Activated CD8-positive, alpha-beta T cell treated with anti-CD3 and anti-CD28 coated beads, Interleukin-2, amount 10 ng/mL, durations not matched to agents 7 days and 5 days (primary cell): ENCODE data around the gene PELI1. TPM values are rescaled to one million over a fixed set of nuclear protein-coding genes. Genes with fewer than 3 reads are reported as not detected.

ENCODE experiments used
- ATAC-seq: fragments of 150-1000 bp; cut with Tn5 transposase; one replicate; pipeline ENCODE4 v1.10.0; 2021; ENCODE audit warnings: moderate library complexity
- CTCF ChIA-PET: fragments of 350-600 bp; sonication (Branson Sonifier 250); formaldehyde crosslinking; loops from one replicate; lab custom pipeline; 2021; ENCODE audit warnings: antibody characterized with exemption; lab: Charles Lee
- POLR2A ChIA-PET: fragments of 350-600 bp; sonication (Branson Sonifier 250); formaldehyde crosslinking; loops from one replicate; lab custom pipeline; 2021; ENCODE audit warnings: antibody characterized with exemption; lab: Charles Lee
- DNase-seq: peaks from one replicate; pipeline ENCODE4 v3.0.0-alpha.2; 2020
- H3K27ac Mint-ChIP-seq: one replicate; pipeline ENCODE4 v1.8.0; 2021; ENCODE audit warnings: mild to moderate bottlenecking, mixed read lengths
- H3K27me3 Mint-ChIP-seq: one replicate; pipeline ENCODE4 v1.8.0; 2021; ENCODE audit warnings: low read depth, mixed read lengths
- H3K36me3 Mint-ChIP-seq: one replicate; pipeline ENCODE4 v1.8.0; 2021; ENCODE audit warnings: low read depth, mixed read lengths
- H3K4me1 Mint-ChIP-seq: one replicate; pipeline ENCODE4 v1.8.0; 2021; ENCODE audit warnings: low read depth, mixed read lengths
- H3K4me3 Mint-ChIP-seq: one replicate; pipeline ENCODE4 v1.8.0; 2021; ENCODE audit warnings: mild to moderate bottlenecking, mixed read lengths
- H3K9me3 Mint-ChIP-seq: one replicate; pipeline ENCODE4 v1.8.0; 2022; ENCODE audit warnings: mixed read lengths; ENCODE audit not compliant: insufficient read depth
- total RNA-seq, 2 experiments: library from RNA; stranded (reverse); gene quantifications; one replicate each; pipeline ENCODE4 v1.2.3, GENCODE V29; 2021

The PELI1 gene
- total RNA-seq, 2 experiments from 2014 or later: 21.1 to 21.9 TPM

DNA sequence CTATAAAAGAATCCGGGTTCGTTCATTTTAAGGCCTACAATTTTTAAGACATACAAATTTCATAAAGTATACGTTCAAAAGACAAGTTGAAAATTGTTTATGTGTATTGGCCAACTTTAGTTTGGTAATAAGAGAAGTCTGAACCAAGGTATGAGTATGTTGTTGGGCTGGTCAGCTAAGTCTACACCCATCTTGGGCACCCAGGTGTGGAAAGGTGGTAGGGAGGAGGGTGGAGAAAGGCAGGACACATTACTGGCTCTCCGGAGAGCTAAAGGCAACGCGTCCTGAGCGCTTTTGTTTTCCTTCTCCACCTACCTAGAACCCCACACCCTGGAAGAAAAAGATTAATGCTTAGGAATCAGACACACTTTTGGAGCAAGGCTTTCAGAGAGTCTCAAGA lies 899 bp upstream of the PELI1 start:
- Mint-ChIP-seq H3K9me3 (no peaks in the 10 kb centered on the region), H3K36me3 (peaks cover 6% of the 10 kb centered on the region), H3K27me3 (no peaks in the 10 kb centered on the region), H3K4me3 (no peak overlapping the region), H3K4me1 (peaks cover 21% of the 10 kb centered on the region), H3K27ac (no peak overlapping the region)
- ChIA-PET POLR2A (no interaction called here), CTCF (interaction anchor here (1.2 to 1.9 kb wide), 2 partner anchors 58 to 96 kb away, joined by 3 to 5 read pairs; no protein-coding TSS in a partner anchor)
- DNase-seq (no peak), ATAC-seq (no peak)

DNA sequence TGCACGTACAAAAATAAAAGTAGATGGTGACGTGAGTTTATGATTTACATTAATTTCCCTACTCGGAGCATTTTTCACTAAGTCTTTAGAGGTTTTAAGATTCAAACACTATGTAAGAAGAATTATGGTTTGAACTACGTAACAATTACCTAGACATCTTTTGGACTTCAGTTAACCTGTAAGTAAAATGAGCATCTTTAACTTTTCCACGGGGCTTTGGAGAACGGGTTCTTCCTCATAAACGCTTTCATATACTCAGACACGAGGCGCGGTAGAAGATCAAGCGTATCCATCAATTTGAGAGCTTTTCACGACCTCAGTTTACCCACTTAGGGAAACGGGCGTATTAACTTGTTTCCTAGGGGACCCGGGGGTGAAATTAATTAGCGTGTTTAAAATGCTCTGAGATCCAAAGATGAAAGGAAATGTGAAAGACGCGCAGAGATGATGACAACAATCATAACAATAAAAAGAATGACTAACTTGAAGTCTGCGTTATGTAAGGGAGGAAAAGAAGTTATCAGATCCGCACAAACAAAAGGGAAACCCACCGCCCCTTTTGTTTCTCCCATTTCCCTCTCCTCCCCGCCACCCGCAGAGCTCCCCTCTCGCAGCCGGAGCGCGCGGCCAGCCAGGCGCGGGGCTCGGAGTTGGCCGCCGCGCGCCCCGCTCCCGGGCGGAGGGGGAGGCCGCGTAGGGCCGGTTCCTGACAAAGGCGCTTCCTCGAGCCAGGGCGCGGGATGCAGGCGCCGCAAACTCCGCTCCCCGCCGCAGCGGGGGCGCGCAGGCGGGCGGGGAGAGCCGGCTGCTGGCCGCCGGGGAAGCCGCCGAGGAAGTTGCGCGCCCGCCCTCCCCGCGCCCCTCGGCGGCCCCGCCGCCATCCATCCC lies 807 bp downstream of the PELI1 start:
- peak; percentile 29 for ATAC-seq
- ChIA-PET CTCF (interaction anchor here (0.6 to 3.4 kb wide), 5 partner anchors 9 to 184 kb away, joined by 3 to 25 read pairs (median 4); no protein-coding TSS in a partner anchor), POLR2A (interaction anchor here (0.5 to 4.4 kb wide), 9 partner anchors 8 to 302 kb away, joined by 3 to 24 read pairs (median 3); partner anchors contain the start of gene UGP2)
- Mint-ChIP-seq H3K36me3 (peaks cover 16% of the 10 kb centered on the region), H3K27ac (peak overlapping the region; percentile 97), H3K9me3 (no peaks in the 10 kb centered on the region), H3K4me1 (peaks cover 33% of the 10 kb centered on the region), H3K27me3 (no peaks in the 10 kb centered on the region), H3K4me3 (peak overlapping the region; percentile 97)
- peak; percentile 43 for DNase-seq

DNA sequence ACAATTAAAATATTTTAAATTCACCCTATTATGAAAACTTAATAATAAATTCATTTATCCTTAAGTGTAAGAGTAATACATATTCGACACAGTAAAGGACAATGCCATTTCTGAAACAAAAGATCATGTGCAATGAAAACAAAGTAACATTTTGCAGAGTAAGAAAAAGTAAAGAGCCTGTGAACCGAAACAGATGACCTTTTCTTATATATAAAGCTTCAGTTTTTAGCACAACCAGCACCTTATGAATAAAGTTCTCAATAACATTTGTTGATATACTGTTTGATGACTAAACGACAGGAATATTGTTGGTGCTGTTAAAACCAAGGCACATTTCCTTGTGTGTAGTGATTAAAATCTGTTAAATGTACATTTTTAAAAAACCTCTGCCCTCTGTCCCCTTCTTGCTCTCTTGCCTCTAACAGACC lies 1.5 kb downstream of the PELI1 start:
- no peak for DNase-seq
- Mint-ChIP-seq H3K4me1 (peaks cover 39% of the 10 kb centered on the region), H3K27ac (peak overlapping the region; percentile 97), H3K36me3 (peaks cover 21% of the 10 kb centered on the region), H3K9me3 (no peaks in the 10 kb centered on the region), H3K27me3 (no peaks in the 10 kb centered on the region), H3K4me3 (peak overlapping the region; percentile 97)
- ChIA-PET CTCF (interaction anchor here (0.9 to 3.4 kb wide), 6 partner anchors 10 to 188 kb away, joined by 3 to 25 read pairs (median 7); no protein-coding TSS in a partner anchor), POLR2A (interaction anchor here (0.9 to 4.4 kb wide), 5 partner anchors 7 to 184 kb away, joined by 3 to 24 read pairs (median 3); no protein-coding TSS in a partner anchor)
- ATAC-seq: no peak

DNA sequence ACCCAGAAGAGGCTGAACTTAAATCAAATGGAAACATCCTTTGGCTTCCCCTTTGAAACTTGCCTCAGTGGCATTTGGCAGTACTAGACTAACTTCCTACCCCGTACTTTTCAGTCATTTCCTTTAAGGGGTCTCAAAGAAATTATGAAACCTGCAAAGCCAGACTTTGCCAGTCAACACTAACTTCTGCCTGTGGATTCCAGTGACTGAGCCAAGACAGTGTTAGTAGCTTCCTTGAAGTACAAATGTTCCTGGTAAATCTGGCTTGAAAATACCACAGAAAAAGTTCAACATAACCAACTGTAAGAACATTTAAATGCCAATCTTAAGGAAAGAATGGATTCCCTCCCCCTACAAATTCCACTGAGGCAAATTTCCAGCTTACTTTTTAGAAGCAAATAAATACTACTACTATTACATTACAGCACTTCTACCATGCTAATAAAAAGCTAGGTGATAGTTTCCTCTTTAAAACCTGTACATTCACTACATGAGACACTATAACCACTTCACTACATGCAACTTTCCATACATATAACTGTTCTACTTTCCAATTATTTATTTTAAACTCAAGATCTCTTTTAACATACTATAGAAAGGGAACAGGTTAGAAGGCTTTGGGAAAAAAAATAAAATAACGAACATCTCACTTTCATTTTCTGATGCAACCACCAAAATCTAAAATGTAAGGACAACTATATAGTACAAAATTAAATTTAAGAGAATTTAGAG lies 2.4 kb downstream of the PELI1 start:
- POLR2A ChIA-PET: interaction anchor here (0.5 to 4.4 kb wide), 5 partner anchors 34 to 1942 kb away, joined by 3 to 24 read pairs (median 3); no protein-coding TSS in a partner anchor
- CTCF ChIA-PET: interaction anchor here (1.9 to 3.4 kb wide), 4 partner anchors 10 to 189 kb away, joined by 7 to 25 read pairs (median 12); no protein-coding TSS in a partner anchor
- Mint-ChIP-seq H3K9me3 (no peaks in the 10 kb centered on the region), H3K27ac (peak overlapping the region; percentile 77), H3K36me3 (peaks cover 23% of the 10 kb centered on the region), H3K4me3 (peak overlapping the region; percentile 97), H3K27me3 (no peaks in the 10 kb centered on the region), H3K4me1 (peaks cover 42% of the 10 kb centered on the region)
- ATAC-seq (no peak), DNase-seq (no peak)

DNA sequence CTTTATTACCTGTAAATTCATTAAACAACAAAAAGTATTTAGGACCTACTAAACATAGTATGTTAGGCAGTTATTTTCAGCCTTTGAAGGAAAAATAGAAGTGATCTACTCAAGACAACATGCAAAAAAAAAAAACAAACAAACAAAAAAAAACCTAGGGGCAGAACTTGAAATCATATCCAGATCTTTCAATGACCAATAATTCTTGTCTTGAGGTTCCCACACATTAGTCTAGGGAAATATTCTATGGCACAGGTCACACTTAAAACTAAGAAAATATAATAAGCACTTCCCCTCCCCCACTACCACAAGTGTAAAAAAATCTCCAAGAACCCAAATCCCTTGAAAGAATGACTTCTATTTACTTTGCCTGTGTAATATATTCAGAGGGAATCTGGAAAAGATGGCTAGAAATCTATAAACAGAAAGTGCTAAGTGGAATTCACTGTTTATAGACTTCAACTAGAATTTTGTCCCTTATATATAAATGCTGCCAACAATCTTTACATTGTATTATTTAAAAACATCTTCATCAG lies 3.5 kb downstream of the PELI1 start:
- H3K36me3 Mint-ChIP-seq: peaks cover 23% of the 10 kb centered on the region
- H3K4me1 Mint-ChIP-seq: peaks cover 46% of the 10 kb centered on the region
- H3K27ac Mint-ChIP-seq: peak overlapping the region; percentile 76
- ChIA-PET CTCF (interaction anchor here (0.9 to 3.4 kb wide), 6 partner anchors 9 to 190 kb away, joined by 3 to 25 read pairs (median 7); no protein-coding TSS in a partner anchor), POLR2A (interaction anchor here (4.4 kb wide), 1 partner anchor 186 kb away, joined by 24 read pairs; no protein-coding TSS in a partner anchor)
- ATAC-seq: no peak
- H3K9me3 Mint-ChIP-seq: no peaks in the 10 kb centered on the region
- H3K4me3 Mint-ChIP-seq: no peak overlapping the region
- H3K27me3 Mint-ChIP-seq: no peaks in the 10 kb centered on the region
- no peak for DNase-seq

DNA sequence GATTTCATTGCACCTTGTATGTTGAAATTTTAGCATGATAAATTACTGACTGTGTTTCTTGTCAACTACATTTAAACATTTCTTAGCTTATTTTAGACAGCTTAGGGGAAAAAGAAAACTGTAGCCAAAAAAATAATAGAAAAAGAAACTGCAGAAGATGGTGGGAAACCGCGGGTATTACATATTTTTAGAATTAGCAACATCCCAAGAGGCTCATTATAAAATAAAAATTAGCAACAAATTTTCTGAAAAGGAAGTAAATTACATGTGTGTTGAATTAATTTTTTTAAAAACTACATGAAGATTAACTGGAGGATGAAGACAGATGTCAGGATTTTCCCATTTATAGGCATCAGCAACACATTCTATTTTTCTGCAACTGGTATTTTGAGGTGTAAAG lies 4.3 kb downstream of the PELI1 start:
- no peak overlapping the region for H3K4me3 Mint-ChIP-seq
- no peak for DNase-seq
- no peak overlapping the region for H3K27ac Mint-ChIP-seq
- H3K4me1 Mint-ChIP-seq: peaks cover 53% of the 10 kb centered on the region
- ATAC-seq: no peak
- H3K27me3 Mint-ChIP-seq: no peaks in the 10 kb centered on the region
- no peaks in the 10 kb centered on the region for H3K9me3 Mint-ChIP-seq
- CTCF ChIA-PET: interaction anchor here (0.9 to 1.5 kb wide), 3 partner anchors 90 to 191 kb away, joined by 3 to 4 read pairs (median 3); no protein-coding TSS in a partner anchor
- POLR2A ChIA-PET: interaction anchor here (4.4 kb wide), 1 partner anchor 186 kb away, joined by 24 read pairs; no protein-coding TSS in a partner anchor
- peaks cover 23% of the 10 kb centered on the region for H3K36me3 Mint-ChIP-seq

DNA sequence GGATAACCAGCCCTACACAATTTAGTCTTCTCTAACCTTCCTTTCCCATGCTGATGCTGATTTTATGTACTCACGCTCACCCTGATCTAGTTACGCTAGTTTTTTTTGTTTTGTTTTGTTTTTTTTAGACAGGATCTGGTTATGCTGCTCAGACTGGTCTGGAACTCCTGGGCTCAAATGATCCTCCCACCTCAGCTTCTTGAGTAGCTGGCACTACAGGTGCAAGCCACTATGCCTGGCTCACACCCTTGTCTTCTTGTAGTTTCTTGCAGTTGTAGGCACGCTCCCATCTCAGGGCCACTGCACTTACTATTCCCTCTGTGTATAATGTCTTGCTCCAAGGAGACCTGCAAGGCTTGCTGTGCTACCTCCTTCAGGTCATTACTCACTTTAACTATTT lies 6.2 kb downstream of the PELI1 start:
- H3K9me3 Mint-ChIP-seq: no peaks in the 10 kb centered on the region
- peaks cover 23% of the 10 kb centered on the region for H3K36me3 Mint-ChIP-seq
- no peak overlapping the region for H3K27ac Mint-ChIP-seq
- H3K27me3 Mint-ChIP-seq: no peaks in the 10 kb centered on the region
- ATAC-seq (no peak), DNase-seq (no peak)
- no peak overlapping the region for H3K4me3 Mint-ChIP-seq
- H3K4me1 Mint-ChIP-seq: peaks cover 62% of the 10 kb centered on the region
- ChIA-PET CTCF (no interaction called here), POLR2A (interaction anchor here (1.0 kb wide), 1 partner anchor 188 kb away, joined by 3 read pairs; no protein-coding TSS in a partner anchor)

DNA sequence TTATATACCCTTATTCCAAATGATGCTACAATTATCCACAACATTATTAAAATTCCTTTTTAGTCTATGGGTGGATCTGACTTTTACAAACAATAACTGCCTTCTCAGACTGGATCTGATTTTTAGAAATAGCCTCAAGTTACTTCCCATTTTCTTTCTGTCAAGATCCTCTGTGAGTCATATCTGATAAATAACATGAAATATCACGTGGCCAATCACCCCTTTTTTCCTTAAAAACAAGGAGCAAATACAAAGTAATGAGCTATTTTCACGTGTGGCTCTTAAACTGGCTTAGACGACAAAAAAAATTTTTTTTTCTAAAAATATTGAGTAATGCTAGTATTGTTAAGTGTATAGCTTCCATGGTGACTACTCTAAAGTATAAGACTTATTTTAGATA lies 6.7 kb downstream of the PELI1 start:
- Mint-ChIP-seq H3K36me3 (peaks cover 24% of the 10 kb centered on the region), H3K4me1 (peaks cover 63% of the 10 kb centered on the region), H3K4me3 (no peak overlapping the region), H3K27me3 (no peaks in the 10 kb centered on the region), H3K9me3 (no peaks in the 10 kb centered on the region), H3K27ac (no peak overlapping the region)
- ATAC-seq (no peak), DNase-seq (no peak)
- ChIA-PET POLR2A (interaction anchor here (1.0 kb wide), 1 partner anchor 188 kb away, joined by 3 read pairs; no protein-coding TSS in a partner anchor), CTCF (no interaction called here)

DNA sequence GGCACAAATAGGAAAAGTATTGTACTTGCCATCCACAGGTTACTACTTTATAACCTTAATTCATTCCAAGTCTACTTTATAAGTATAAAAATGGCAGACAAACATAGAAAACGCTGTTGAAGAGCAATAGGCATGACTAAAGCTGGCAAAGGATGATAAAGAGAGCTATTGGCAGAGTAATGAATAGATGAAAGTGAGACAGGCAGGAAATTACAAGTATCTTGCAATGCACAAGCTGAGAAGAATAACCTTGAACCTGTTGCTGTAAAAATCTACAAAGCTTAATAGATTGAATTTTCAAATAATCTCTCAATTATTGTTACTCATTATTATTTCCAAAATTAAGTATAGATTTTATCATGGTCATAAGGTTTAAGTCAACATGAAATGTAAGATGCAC lies 8.8 kb downstream of the PELI1 start:
- ChIA-PET POLR2A (interaction anchor here (1.0 kb wide), 1 partner anchor 8 kb away, joined by 3 read pairs; no protein-coding TSS in a partner anchor), CTCF (interaction anchor here (0.6 to 2.6 kb wide), 8 partner anchors 10 to 1288 kb away, joined by 3 to 14 read pairs (median 4); no protein-coding TSS in a partner anchor)
- Mint-ChIP-seq H3K27me3 (no peaks in the 10 kb centered on the region), H3K36me3 (peaks cover 29% of the 10 kb centered on the region), H3K9me3 (no peaks in the 10 kb centered on the region), H3K27ac (peak overlapping the region; percentile 13), H3K4me1 (peaks cover 56% of the 10 kb centered on the region), H3K4me3 (no peak overlapping the region)
- DNase-seq (no peak), ATAC-seq (peak; percentile 41)

DNA sequence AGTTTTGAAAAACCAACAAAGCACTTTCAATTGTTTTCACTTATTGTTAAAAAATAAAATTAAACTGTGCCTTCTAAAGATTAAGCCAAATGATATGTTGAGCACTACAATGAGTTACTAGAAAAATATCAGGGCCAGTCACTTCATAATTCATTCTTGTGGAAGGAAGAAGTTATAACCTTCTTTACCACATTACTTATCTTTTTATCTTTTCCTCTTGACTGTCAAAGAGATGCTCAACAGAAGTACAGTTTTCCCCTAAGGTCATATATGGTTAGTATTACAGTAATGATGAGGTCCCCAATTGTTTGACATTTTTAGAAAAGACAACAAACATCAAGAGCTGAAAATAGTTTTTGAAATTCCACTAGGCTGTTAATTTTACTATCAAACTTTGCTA lies 9.4 kb downstream of the PELI1 start:
- ChIA-PET POLR2A (interaction anchor here (0.7 to 1.0 kb wide), 2 partner anchors 9 to 21 kb away, joined by 3 read pairs; no protein-coding TSS in a partner anchor), CTCF (interaction anchor here (0.8 to 2.9 kb wide), 9 partner anchors 10 to 603 kb away, joined by 3 to 14 read pairs (median 7); no protein-coding TSS in a partner anchor)
- Mint-ChIP-seq H3K9me3 (no peaks in the 10 kb centered on the region), H3K4me1 (peaks cover 54% of the 10 kb centered on the region), H3K4me3 (peak overlapping the region; percentile 1), H3K27ac (peak overlapping the region; percentile 13), H3K27me3 (no peaks in the 10 kb centered on the region), H3K36me3 (peaks cover 25% of the 10 kb centered on the region)
- DNase-seq (no peak), ATAC-seq (peak; percentile 71)
